Measurements from ENCODE around the gene RHCG. TPM values are rescaled to one million over a fixed set of nuclear protein-coding genes. Genes with fewer than 3 reads are reported as not detected.
A peak's percentile ranks its signal among the peaks of the same experiment; 100 is the strongest.

The RHCG gene
- total and polyA plus RNA-seq, 12 donors, result 0.33 to 4.1 (median 1.5) TPM; not detected in 2

GRCh38 chr15:89521605-89522004 is 25.2 kb upstream of the RHCG start:
- TF ChIP-seq CTCF (IDR thresholded peaks at IDR 0.05) (no peak), POLR2A (IDR thresholded peaks at IDR 0.05) (no peak)
- intact Hi-C loops (cut with DNase I), result no loop called here
- no peaks in the 10 kb centered on the region for H3K27me3 ChIP-seq
- no peaks in the 10 kb centered on the region for H3K36me3 ChIP-seq (replicated peaks in 1 of 2)
- 88 to 98% (median 94%) methylated on average over 1 of the region's 1 CpG for WGBS, 4 donors
- H3K4me1 ChIP-seq (replicated peaks in 1 of 2), result no peaks in the 10 kb centered on the region
- no peaks in the 10 kb centered on the region for H3K9me3 ChIP-seq (replicated peaks in 1 of 3)
- no peak for DNase-seq
- no peak overlapping the region for H3K4me3 ChIP-seq
- H3K27ac ChIP-seq, result no peak overlapping the region

GRCh38 chr15:89515477-89515876 is 19.1 kb upstream of the RHCG start:
- no peaks in the 10 kb centered on the region for H3K9me3 ChIP-seq (replicated peaks in 1 of 3)
- WGBS, 4 donors, result 52 to 70% (median 66%) methylated on average over 4 of the region's 4 CpGs
- DNase-seq, result no peak
- no peaks in the 10 kb centered on the region for H3K27me3 ChIP-seq
- H3K27ac ChIP-seq, result no peak overlapping the region
- no peaks in the 10 kb centered on the region for H3K4me1 ChIP-seq (replicated peaks in 1 of 2)
- H3K36me3 ChIP-seq (replicated peaks in 1 of 2), result no peaks in the 10 kb centered on the region
- TF ChIP-seq CTCF (IDR thresholded peaks at IDR 0.05) (no peak), POLR2A (IDR thresholded peaks at IDR 0.05) (no peak)
- no peak overlapping the region for H3K4me3 ChIP-seq
- intact Hi-C loops (cut with DNase I), result no loop called here

GRCh38 chr15:89514596-89515406 is 18.4 kb upstream of the RHCG start:
- TF ChIP-seq CTCF (IDR thresholded peaks at IDR 0.05), result no peak
- TF ChIP-seq POLR2A (IDR thresholded peaks at IDR 0.05), result no peak
- intact Hi-C loops (cut with DNase I), result no loop called here
- 68 to 80% (median 75%) methylated on average over 5 to 6 of the region's 6 CpGs for WGBS, 4 donors
- no peak overlapping the region for H3K27ac ChIP-seq
- DNase-seq, result peak in 1 of 7 donors; percentile 18
- no peaks in the 10 kb centered on the region for H3K27me3 ChIP-seq
- no peaks in the 10 kb centered on the region for H3K36me3 ChIP-seq (replicated peaks in 1 of 2)
- H3K9me3 ChIP-seq (replicated peaks in 1 of 3), result no peaks in the 10 kb centered on the region
- no peaks in the 10 kb centered on the region for H3K4me1 ChIP-seq (replicated peaks in 1 of 2)
- no peak overlapping the region for H3K4me3 ChIP-seq

- DNase-seq, result no peak
- Histone ChIP-seq H3K27ac (no peak overlapping the region), H3K27me3 (no peaks in the 10 kb centered on the region), H3K9me3 (replicated peaks in 1 of 3) (no peaks in the 10 kb centered on the region), H3K4me3 (no peak overlapping the region), H3K4me1 (replicated peaks in 1 of 2) (no peaks in the 10 kb centered on the region), H3K36me3 (replicated peaks in 1 of 2) (no peaks in the 10 kb centered on the region)
- 73 to 85% (median 81%) methylated on average over 6 to 7 of the region's 7 CpGs for WGBS, 4 donors
- TF ChIP-seq POLR2A (IDR thresholded peaks at IDR 0.05) (no peak), CTCF (IDR thresholded peaks at IDR 0.05) (no peak)
- intact Hi-C loops (cut with DNase I), result no loop called here
Measured at GRCh38 chr15:89514186-89514585, 17.8 kb upstream of the RHCG start.

Measured in adrenal gland (tissue), 12 donors.